Measurements from ENCODE around the gene OXT. TPM values are rescaled to one million over a fixed set of nuclear protein-coding genes. Genes with fewer than 3 reads are reported as not detected.
"Not testable (repeated sequence)": the region's sequence is repeated elsewhere in the genome, so short reads cannot be mapped to it uniquely, and the experiment has no call there.

Gene OXT
- total RNA-seq, 2 experiments from 2014 or later = 0.46 TPM; not detected in 1

- CTCF ChIA-PET = no interaction called here
- POLR2A ChIA-PET = no interaction called here
Observed at GRCh38 chr20:3105256-3106137, 34.1 kb downstream of the OXT start.

DNA sequence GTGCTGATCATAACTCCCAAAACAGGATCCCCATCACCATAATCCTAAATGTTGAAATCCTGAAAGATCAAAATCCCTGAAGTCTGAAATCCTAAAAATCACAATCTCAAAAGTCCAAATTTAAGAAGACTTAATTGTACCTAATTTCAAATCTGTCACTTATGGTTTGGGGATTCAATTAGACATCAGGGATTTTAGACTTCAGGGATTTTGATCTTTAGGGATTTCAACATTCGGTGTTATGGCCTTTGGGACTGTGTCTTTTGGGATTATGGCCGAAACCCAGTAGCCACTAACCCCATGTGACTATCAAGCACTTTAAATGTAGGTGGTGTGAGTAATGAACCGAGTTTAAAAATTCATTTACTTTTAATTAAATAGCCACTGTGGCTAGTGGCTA, 34.8 kb downstream of the OXT start:
- ChIA-PET POLR2A (no interaction called here), CTCF (interaction anchor here (1.0 kb wide), 1 partner anchor 52 kb away, joined by 4 read pairs; no protein-coding TSS in a partner anchor)

GRCh38 chr20:3106658-3107463, 35.4 kb downstream of the OXT start:
- POLR2A ChIA-PET = no interaction called here
- CTCF ChIA-PET = interaction anchor here (1.0 kb wide), 1 partner anchor 53 kb away, joined by 4 read pairs; no protein-coding TSS in a partner anchor

DNA sequence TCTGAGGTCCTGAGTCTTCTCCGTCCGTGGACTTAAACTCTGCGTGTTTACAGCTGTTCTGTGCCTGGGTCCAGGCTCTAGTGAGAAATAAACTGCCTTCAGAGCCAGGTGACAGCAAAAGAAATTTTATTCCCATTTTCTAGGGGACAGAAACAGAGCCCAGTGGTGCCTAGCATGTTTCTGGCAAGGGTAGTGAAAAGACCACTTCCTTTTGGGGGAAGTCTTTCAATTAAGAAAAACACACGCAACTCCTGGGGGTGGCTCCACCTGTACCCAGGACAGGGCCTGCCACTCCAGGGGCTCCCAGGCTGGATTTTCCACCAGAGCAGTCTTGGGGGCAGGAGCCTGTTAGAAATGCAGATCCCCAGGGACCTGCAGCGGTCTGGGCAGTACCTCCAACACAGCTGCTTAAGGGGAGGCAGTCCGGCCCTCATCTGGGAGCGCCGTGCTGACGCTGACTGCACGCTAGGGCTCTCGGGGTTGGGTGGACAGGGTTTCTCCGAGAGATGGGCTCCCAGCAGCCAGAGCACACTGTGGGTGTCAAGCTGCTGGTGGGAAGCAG, 36.1 kb downstream of the OXT start:
- ChIA-PET POLR2A (no interaction called here), CTCF (no interaction called here)

DNA sequence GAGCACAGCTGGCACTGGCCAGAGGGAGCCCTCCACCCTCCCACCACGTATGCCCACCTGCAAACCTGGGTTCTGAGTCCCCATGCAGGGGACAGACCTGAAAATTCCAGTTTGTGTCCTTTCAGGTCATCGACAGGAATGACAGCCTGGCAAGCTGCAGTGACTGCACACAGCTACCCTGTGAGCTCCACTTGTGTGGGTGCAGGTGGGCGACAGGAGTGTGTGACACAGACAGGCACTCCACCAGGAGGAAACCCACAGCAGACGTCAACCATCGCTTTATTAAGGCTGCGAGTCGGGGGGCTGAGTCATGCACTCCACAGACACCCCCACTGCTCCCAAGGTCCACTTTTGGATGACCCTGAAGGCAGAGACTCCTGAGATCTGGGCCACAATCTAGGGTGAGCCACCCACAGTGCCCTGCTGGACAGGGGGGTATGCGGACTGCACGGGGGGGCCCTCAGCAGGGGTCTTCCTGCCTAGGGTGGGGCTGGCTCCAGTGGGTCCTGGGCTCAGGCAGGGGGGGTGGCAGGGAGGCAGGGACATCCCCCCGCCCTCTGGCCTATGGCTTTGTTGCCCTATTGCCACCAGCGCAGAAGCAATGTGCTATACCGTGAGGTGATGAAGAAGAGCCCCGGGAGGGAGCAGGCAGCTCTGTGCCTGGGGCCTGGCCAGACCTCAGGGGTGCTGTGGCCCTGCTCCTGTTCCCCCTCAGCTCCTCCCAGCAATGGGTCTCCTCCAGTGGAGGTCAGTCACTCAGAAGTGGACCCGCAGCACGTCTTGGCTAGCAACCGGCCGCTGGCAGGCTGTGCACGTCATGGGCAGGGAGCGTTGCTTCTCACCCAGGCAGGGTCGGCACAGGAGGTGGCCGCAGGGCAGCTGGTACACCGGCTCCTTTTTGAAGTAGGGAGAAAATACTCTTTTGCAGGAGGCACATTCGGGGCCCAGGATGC, 38.2 kb downstream of the OXT start:
- POLR2A ChIA-PET = interaction anchor here (0.7 kb wide), 1 partner anchor 227 kb away, joined by 4 read pairs; no protein-coding TSS in a partner anchor
- CTCF ChIA-PET = interaction anchor here (1.1 kb wide), 1 partner anchor 56 kb away, joined by 4 read pairs; no protein-coding TSS in a partner anchor

- POLR2A ChIA-PET = no interaction called here
- CTCF ChIA-PET = no interaction called here
Observed at GRCh38 chr20:3111507-3111906, 40.1 kb downstream of the OXT start.

DNA sequence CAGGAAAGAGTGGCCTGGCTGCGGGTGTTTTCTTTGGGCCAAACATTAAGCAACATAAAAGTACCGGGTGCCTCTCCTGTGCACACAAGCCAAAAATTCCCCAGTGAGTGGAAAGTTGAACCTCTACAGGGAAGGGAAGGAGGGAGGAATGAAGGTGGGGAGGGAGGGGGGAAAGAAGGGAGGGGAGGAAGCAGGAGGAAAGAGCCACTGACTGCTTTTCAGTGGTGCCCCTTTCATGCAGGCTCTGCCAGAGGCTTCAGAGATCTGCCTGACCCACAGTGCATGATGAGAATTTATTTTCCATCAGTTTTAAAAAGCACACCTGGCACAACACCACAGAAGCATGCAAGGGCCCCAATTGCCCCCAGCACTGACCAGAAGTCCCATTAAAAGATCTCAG, 40.6 kb downstream of the OXT start:
- CTCF ChIA-PET = interaction anchor here (0.7 kb wide), 1 partner anchor 183 kb away, joined by 3 read pairs; no protein-coding TSS in a partner anchor

GRCh38 chr20:3115190-3116107, 44.0 kb downstream of the OXT start:
- ChIA-PET CTCF (interaction anchor here (0.7 to 1.8 kb wide), 8 partner anchors 14 to 62 kb away, joined by 3 to 10 read pairs (median 3); no protein-coding TSS in a partner anchor), POLR2A (interaction anchor here (0.6 kb wide), 1 partner anchor 63 kb away, joined by 4 read pairs; no protein-coding TSS in a partner anchor)

More for the DNA sequence above, 40.6 kb downstream of the OXT start:
- POLR2A ChIA-PET = no interaction called here

GRCh38 chr20:3116341-3116740, 44.9 kb downstream of the OXT start:
- ChIA-PET POLR2A (no interaction called here), CTCF (interaction anchor here (0.7 to 1.3 kb wide), 5 partner anchors 15 to 635 kb away, joined by 3 to 10 read pairs (median 4); no protein-coding TSS in a partner anchor)

GRCh38 chr20:3117839-3118379, 46.5 kb downstream of the OXT start:
- CTCF ChIA-PET, POLR2A ChIA-PET: not testable (repeated sequence)

- CTCF ChIA-PET = no interaction called here
- POLR2A ChIA-PET = no interaction called here
Observed at GRCh38 chr20:3119044-3119443, 47.6 kb downstream of the OXT start.

GRCh38 chr20:3121271-3121911, 50.0 kb downstream of the OXT start:
- CTCF ChIA-PET = interaction anchor here (1.0 kb wide), 1 partner anchor 68 kb away, joined by 4 read pairs; no protein-coding TSS in a partner anchor
- POLR2A ChIA-PET = no interaction called here

Other genes starting within 250 kb of the OXT start
- gene PCED1A, start 231.0 kb upstream of the OXT start, total RNA-seq = 10 to 100 TPM; 33.9 to 35.8 TPM
- 10 to 100 TPM; 44.7 to 45.0 TPM for gene VPS16, start 230.9 kb upstream of the OXT start, total RNA-seq
- 10 to 100 TPM; 47.7 to 48.4 TPM for gene PTPRA, start 198.1 kb upstream of the OXT start, total RNA-seq
- under 1 TPM; 0.75 to 0.99 TPM for gene GNRH2, start 28.0 kb upstream of the OXT start, total RNA-seq
- gene MRPS26, start 25.6 kb upstream of the OXT start, total RNA-seq = 10 to 100 TPM; 90.2 to 90.7 TPM
- gene AVP, start 13.1 kb downstream of the OXT start, total RNA-seq = not detected
- 10 to 100 TPM; 25.4 to 27.4 TPM for gene FASTKD5, start 88.2 kb downstream of the OXT start, total RNA-seq
- gene UBOX5, start 88.2 kb downstream of the OXT start, total RNA-seq = 1 to 10 TPM; 4.8 TPM
- gene LZTS3, start 101.9 kb downstream of the OXT start, total RNA-seq = under 1 TPM; 0.89 to 0.96 TPM
- gene DDRGK1, start 133.1 kb downstream of the OXT start, total RNA-seq = 10 to 100 TPM; 78.6 to 79.1 TPM
- 10 to 100 TPM; 86.8 to 94.7 TPM for gene ITPA, start 137.9 kb downstream of the OXT start, total RNA-seq
- 1 to 10 TPM; 3.9 to 4.0 TPM for gene SLC4A11, start 167.6 kb downstream of the OXT start, total RNA-seq